HK-2 (cell line): Measurements from ENCODE around the gene KCNJ5.

ENCODE experiments used
- DNase-seq: peaks from one replicate; pipeline ENCODE4 v3.0.0-alpha.2; 2018; ENCODE audit not compliant: unreplicated experiment

The KCNJ5 gene

DNA sequence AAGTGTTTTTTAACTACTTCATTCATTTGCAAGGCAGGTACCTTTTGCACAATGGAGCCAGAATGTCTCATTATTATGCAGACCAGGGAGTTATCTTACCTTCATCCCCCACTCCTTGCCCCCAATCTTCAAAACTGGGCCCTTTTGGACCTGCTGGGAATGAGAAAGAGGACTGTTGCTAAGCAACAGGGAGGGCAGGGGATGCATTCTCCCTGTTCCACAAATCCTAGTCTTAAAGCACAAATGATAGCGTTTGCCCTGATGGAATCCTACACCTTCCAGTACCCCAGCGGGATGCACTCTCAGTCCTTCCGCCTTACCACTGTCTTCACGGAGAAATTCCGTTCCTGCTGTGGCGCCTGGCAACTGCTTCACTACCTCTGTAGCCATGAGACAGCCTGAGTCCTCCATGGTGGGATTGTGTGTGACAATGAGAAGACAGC, 20.0 kb upstream of the KCNJ5 start:
- no peak for DNase-seq

DNA sequence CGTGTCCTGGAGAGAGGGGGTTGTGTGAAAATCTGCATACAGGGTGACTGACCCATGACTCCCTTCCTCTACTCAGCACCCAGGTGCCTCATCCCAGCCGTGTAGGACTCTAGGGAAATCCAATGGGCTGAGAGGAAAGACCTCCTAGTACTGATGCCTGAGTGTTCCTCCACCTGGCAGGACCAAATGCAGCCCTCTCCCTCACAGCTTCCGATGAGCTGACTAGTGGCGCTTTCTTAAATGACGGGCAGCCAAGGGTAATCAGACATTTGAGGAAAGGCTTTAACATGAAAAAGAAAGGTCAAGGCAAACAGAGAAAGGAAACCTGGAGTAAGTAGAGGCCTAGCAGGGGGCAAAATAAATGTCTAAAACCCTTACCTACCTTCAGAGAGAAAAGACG, 19.1 kb upstream of the KCNJ5 start:
- DNase-seq, result no peak

DNA sequence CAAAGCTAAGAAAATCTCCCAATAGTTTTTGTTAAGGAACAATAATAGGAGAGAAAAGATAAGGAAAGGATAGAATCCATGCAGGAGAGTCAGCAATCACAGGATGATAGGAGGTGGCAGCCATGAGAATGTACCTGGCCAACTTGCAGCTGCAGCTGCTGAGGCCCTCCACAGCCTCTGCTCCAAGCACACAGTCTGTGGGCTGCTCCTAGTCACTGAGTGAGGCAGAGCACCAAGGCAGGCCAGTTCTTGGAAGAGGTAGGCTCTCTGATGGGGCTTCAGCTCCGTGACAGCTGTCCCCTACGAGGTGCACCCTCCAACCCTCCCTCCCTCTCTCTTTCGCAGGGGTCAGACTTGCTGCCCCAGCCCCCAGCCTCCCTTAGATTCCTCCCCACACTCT, 18.6 kb upstream of the KCNJ5 start:
- DNase-seq, result no peak

DNA sequence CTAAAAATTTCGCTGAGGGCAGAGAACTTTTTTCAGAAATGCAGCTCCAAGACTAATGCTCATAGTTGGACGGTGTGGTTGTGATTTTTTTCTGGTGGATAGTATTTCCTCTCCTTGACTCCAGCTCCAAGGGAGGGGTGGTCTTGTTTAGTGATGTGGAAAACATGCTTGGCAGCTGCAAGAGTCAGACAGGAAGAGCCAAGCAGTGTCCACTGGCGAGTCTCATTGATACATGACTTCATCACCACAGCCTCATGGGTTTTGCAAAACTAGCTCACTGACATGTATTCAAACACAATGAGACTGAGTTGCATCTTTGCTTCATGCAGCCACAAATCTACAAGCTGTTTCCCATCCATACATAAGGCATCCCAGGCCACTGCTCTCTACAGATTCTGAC, 16.7 kb upstream of the KCNJ5 start:
- DNase-seq, result no peak

DNA sequence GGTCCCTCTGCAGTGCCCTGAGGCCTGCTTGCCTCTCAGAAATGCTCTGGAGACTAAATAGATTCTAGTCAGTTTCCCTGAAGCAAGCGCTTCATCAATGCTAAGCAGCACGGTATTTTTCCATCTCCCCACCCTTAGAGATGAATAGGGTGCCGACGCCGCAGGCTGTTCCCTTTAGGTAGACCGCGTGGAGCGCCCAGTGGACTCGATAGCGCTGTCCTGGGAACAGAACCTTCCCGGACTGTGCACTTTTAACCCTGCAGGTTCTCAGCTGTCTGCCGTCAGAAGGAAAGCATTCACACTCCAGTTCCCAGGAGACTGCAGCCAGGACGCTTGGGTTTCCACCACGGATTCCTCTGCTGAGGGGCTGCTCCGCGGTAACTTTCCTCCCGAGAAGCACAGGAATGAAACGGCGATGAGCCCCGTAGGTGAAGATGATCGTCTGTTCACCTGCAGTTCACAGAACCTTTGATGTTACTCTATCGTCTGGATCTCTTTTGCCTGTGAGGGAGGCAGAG, 15.0 kb upstream of the KCNJ5 start:
- no peak for DNase-seq

DNA sequence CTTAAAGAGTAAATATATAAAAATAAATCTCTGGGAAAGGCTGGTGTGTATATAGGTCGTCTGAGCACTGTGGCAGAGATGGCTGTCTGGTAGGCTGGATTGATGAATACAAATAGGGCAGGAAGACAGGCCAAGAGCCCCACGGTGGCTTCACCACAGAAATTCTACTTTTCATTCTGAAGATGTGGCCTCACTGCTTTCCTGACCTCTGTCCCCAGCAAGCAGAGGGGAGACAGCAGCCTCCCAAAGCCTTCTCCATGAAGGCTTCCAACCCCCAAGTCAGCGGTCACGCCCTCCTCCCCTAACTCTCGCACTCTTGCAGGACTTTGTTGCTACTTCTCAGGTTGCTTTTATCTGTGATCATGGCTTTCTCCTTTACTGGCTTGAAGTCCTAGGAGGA, 13.4 kb upstream of the KCNJ5 start:
- DNase-seq, result no peak

DNA sequence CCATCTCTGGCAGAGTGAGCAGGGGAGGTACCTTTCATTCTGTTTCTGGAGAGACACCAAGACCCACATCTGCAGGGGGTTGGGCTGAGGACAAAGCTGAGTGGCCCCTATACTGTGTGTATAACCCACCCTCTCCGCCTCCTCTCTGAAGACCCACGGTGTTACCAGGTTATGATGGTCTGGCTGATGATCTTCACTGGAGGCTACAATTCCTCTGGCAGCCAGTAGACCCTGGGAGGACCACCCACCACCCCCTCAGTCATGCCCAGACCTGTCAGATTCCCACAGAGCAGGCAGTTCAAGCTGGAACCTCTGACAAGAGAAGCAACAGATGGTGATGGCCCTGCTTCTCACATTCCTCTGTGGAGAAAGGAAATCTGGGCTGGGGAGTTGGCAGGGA, 12.7 kb upstream of the KCNJ5 start:
- no peak for DNase-seq

DNA sequence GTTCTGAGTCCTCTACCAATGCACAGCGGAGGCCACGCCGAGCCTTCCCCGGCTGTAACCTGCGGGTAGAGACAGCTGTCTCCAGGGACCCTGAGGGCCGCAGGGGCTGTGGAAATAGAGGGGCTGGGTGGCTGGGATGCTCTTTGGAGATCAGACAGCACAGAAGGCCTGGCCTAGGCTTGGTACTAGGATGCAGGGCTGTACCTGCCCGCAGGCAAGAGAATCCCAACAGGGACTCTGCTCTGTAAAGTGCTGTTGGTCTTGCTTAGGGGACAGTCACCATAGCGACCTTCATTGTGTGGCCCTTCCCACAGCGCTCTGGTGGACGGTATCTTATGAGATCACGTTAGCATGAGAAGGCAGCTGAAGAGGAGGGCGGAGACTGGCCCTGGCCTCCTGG, 11.3 kb upstream of the KCNJ5 start:
- no peak for DNase-seq

DNA sequence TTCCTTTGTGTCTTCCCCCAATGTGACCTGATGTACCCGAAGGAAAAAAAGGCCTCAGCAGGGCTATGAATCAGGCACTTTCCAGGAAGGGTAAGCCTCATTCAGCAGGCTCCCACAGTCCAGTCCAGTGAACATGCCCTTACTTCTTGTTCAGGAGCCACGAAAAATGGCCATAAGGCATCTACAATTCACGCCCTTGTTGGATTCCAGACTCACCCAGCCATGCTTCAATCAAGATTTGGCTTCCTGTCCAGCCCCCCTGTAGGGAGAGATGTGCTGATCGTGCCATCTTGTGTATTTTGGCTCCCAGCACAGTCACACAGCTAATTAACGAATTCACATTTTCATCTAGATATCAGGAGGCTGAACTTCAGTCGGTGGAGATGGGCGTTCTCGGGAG, 9.9 kb upstream of the KCNJ5 start:
- no peak for DNase-seq

DNA sequence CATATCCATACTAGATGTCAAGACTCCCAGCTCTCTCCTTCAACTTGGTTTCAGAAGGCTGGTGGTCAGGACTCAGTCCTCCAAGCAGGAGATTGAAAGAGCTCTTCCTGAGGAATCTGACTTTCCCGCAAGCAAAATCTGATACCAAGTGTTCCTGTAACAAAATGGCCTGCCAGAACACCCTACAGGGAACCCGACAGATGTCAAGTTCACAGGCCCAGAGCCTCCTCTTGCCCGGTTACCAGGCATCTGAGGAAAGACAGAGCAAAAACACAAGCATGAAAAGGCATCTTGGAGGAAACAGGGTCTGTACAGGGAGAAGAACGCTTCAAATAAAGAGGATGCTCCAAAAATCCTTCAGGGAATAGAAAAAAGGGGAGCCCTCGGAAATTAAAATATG, 8.7 kb upstream of the KCNJ5 start:
- DNase-seq, result no peak

DNA sequence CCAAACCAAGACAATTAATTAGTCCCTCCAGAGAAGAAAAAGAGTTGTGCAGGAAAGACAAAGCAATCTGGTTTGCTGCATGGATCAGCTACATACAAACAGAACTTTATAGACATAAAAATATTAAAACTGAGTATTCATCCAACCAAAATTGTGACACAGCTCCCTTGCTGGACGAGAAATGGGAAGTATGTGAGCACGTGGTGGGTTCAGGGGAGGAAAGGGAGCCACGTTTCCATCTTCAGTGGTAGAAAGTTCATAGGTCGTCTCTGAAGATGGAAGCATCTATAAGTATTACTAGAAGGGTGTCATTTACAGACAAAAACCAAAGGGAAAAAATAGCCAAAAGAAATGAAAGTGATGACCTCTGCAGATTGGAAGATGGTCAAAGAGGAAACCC, 7.1 kb upstream of the KCNJ5 start:
- no peak for DNase-seq

DNA sequence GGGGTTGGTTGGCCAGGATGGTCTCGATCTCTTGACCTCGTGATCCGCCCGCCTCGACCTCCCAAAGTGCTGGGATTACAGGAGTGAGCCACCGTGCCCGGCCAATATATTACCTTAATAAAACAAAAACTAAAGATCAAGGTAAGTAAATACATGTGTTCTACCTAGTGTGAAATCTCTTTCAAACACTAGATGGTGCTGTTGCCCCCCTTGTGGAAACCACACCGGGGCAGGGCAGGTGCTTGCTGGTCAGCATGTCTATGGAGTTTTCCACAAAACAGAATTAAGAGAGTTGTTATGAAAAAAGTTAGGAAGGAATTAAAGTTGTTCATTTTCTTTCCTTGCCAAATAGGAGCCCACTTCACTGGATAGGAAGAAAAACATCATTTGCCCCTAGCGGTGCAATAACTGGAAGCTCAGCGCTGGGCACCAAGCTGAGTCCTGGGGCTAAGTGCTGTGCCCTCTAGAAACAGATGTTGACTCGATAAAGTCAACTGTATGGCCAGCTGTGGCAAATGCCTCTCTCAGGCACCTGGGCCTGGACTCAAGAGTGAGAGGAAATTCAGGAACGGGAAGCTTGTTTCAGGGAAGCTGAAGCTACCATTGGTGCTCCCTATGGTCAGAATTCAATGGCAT, 6.3 kb upstream of the KCNJ5 start:
- DNase-seq, result peak; percentile 41

DNA sequence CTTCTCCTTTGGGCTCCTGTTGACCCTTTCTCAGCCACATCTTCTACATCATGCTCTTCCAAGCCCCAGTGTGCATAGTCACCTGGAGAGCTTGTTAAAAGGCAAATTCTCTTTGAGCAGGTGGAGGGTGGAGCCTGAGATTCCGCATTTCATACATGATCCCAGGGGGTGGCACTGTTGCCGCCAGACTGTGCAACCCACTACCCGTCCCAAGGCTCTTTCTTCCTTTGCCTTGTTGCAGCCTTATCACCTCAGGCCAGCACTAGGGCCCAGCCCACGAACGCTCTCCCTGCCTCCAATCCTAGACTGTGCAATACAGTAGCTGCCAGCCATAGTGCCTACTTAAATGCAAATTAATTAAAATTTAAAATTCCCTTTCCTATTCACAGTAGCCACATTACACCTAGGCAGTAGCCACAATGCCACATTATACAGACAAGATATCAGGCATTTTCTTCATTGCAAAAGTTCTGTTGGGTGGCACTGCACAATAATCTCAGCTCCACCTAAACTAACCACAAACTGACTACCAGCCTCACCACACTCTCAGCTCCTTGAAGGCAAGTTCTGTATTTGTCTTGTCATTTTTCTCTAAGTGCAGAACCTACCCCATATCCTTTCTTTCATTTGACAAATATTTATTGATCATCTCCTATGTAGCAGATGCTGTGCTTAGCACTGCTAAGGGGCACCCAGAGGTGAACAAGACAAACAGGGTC, 4.6 kb upstream of the KCNJ5 start:
- DNase-seq, result peak; percentile 17

DNA sequence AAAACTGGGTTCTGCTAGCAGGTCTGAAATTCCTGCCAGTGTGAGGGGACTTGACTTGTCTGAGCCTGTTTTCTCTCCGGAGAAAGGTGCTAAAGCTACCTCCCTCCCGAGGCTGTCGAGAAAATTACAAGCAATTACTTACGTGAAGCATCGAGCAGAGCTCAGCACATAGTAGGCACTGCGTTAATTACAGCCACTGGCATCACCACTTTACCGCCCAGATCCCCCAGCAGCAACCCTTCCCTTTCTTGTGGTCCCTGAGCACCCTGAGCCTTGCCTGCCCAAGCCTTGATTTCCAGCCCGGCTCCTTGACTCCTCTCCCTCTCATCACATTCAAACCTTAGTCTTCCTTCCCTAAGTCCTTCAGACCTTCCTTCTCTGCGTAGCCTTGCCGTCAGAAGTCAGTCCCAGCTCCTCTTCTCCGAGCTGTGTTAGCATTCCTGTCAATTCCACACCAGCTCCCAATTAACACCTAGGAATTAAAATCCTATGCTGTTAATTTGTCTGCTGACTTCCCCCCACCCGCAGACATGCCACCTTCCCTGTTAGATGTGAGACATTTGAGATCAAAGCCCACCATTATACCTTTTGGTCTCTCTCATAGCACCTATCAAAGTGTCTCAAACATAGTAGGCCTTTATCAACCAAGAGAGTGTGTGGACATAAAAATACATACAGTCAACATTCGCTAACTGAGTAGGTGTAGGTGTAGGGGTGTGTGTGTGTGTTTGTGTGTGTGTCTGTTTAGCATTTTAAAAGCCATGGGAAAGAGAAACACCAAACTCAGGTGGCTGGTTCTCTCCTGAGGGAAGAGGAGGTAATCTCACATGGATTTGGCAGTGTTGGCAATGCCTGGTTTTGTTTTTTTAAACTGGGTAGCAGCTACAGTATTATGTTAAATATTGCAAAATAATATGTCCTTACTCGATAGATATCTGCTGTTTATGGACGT, 2.8 kb upstream of the KCNJ5 start:
- DNase-seq, result no peak

DNA sequence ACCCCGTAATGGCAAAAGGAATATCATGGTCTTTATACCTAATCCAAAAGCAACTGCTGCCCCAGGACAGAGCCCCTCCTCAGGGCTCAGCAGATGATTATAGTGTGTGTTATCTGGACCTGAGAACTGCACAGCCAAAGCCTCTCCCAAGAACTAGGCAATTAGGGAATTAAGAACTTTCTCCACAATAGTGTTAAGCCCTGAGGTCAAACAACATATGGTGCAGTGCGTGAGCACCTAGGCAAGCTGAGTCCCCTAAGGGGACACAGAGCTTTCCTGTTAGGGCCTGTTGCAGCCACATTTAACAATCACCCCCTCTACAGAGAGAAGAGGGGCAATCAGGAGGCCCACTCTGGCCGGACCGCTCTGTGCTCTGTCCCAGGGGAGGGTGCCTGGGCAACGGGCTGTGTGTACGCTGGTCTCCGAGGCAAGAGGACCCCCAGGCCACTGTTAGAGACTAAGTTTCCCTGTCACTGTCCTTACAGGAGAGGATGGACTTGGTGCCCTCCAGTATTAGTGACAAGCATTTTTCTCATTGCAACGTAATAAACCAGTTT, 1.4 kb upstream of the KCNJ5 start:
- no peak for DNase-seq

DNA sequence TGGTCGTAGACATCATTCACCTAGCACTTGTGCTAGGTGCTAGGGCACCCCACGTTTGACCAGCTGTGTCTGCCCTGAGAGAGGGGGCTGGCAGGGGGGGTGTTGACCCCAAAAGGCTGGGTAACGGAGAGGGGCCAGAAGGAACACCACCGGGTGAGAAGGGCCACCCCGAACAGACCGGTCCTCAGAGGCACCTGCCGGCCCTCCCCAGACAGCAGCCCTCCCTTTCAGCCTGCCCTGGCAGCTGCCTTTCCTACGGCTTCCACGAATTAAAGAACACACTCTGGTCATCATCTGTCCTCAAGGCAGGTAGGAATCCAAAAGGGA, 977 bp upstream of the KCNJ5 start:
- DNase-seq, result no peak

DNA sequence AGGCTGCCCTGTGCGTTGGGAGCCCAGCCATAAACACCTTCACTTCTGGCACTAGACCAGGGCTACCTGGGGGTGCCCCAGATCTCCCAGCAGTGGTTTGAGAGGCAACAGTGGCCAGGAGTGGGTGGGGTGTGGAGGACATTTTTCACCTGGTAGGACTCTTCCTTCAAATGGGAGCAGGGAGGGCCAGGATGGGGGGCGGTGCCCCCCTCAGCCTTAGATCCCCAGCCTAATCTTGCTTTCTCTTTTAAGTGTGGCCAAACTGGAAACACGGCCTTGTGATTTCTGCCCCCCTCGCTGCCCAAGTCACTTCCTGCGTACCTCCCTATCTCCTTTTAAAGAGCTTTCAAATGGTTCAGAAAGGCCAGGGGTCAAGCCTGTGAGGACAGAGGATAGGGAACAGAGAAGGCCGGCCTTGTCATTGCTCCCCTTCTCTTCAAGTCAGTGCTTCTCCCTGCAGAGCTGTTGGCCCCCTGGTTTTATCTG, 800 bp downstream of the KCNJ5 start:
- DNase-seq, result no peak

DNA sequence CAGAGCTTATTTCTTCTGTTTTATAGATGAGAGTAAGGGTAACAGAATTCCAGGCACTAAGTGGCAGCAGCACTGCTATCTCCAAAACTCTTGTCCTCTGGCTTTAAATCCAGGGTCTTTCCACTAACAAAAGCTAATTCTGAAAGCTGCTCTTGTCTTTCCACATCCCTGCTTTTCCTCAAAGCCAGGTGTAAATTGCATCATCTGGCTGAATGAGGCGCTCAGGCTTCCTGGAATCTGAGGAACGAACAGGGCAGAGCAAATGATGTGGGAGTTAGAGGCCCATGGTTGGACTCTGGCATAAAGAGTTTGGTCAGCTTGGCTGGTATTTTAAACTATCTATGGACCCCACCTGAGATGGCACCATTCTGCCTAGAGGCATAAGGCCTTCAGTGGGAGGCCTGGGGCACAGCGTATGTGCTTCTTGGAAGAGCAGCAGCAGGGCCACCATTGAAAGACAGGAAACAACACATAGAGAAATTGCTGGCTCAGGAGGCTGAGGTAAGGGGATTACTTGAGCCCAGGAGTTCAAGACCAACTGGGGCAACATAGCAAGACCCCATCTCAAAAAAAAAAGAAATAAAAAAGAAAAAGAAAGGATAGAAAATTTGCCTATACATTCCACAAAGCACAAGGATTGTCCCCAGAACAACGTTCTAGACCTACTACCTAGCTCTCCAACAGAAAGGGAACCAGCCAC, 1.9 kb downstream of the KCNJ5 start:
- no peak for DNase-seq

DNA sequence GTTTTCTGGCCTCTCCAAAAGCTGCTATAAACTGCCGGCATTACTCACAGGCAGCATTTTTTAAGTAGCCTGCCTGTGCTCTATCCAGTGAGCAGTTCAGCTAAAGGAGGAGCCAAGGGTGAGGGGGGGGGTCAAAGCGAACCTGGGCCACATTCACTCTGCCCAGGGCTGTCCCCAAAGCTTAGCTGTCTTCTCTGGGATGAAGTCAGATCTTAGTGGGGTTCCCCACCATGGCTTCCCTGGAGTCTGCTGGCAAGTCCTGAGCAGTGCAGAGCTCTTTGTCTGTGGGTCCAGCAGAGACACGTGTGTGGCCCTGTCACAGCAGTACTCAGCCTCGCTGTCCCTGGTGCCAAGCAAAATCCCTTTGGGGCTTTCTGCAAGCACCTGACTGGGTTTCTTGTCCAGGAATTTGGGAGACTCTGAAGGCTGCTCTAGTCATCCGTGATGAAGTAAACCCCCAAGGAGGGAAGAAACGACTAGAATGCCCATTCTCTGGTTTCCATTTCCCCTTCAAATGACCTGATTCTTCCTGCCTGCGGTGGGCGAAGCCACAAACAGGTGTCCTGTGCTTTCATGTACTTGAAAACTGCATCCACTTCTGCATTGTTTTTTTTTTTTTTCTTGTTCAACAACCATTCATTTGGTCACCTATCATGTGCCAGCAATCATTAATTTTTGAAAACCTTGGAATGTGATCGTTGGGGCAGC, 2.6 kb downstream of the KCNJ5 start:
- DNase-seq, result no peak

DNA sequence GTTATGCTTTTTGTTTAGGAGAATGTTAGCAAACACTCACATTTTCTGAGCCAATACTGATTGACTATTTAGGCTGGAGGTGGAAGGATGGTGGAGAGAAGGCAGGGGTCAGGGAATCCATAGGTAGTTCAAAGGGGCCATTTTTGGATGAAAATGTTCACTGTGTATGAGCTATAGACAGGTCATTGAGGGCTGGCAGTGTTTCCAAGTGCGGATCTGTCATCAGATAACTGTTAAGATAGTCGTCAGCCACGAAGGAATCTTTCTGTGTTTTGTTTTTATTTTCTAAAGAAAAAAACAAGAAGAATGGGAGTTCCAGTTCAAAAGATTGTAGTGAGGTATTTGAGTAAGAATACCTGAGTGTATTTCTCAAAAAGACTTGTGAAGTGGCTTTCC, 3.1 kb downstream of the KCNJ5 start:
- DNase-seq, result no peak

DNA sequence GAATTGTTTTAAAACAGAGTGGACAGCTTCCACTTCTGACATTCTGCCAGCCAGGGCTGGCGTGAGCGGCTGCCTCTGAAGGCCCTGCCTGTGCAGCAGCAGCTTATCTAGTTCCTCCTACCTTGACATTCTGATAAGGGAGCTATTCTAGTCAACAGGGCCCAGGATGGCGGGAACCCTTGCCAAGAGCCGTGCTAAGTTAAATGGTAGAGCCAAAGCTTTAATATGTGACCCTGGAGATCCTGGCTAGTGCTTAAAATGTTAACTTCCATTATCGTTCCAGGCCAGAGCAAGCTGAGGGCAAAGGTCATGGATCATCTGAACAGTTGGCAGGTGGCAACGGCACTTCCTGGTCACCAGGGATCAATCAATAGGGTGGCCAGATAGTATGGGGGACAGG, 3.5 kb downstream of the KCNJ5 start:
- no peak for DNase-seq
